HG02870 (cell line): ENCODE measurements around the gene C1GALT1.
"Not testable (repeated sequence)": the region's sequence is repeated elsewhere in the genome, so short reads cannot be mapped to it uniquely, and the experiment has no call there.

Source experiments
- ATAC-seq: cut with Tn5 transposase; IDR thresholded peaks from one replicate; pipeline ENCODE4 v1.9.1; 2021; ENCODE audit warnings: mild to moderate bottlenecking, moderate library complexity; ENCODE audit not compliant: unreplicated experiment

The C1GALT1 gene

GRCh38 chr7:7182156-7183060 is at the start of gene C1GALT1:
C1GALT1 (plus strand) TSS chr7:7182544; CDS start chr7:7234320, 51,776 bp downstream.
- peak; percentile 81 for ATAC-seq

- no peak for ATAC-seq
These were observed 48.3 kb upstream of the C1GALT1 start for GRCh38 chr7:7134046-7134445.

- no peak for ATAC-seq
These were observed 47.3 kb upstream of the C1GALT1 start for GRCh38 chr7:7135074-7135473.

- ATAC-seq: not testable (repeated sequence)
These were observed 46.4 kb upstream of the C1GALT1 start for GRCh38 chr7:7135924-7136323.

GRCh38 chr7:7136466-7137381 is 45.6 kb upstream of the C1GALT1 start:
- no peak for ATAC-seq

GRCh38 chr7:7138897-7139296 is 43.4 kb upstream of the C1GALT1 start:
- no peak for ATAC-seq

- not testable (repeated sequence) for ATAC-seq
These were observed 38.9 kb upstream of the C1GALT1 start for GRCh38 chr7:7143404-7143803.

GRCh38 chr7:7145151-7145550 is 37.2 kb upstream of the C1GALT1 start:
- ATAC-seq: not testable (repeated sequence)

GRCh38 chr7:7146837-7147236 is 35.5 kb upstream of the C1GALT1 start:
- no peak for ATAC-seq

GRCh38 chr7:7148798-7149481 is 33.4 kb upstream of the C1GALT1 start:
- no peak for ATAC-seq

- no peak for ATAC-seq
These were observed 31.1 kb upstream of the C1GALT1 start for GRCh38 chr7:7151285-7151684.

GRCh38 chr7:7151865-7152264 is 30.5 kb upstream of the C1GALT1 start:
- no peak for ATAC-seq

- ATAC-seq: no peak
These were observed 30.0 kb upstream of the C1GALT1 start for GRCh38 chr7:7152315-7152714.

- ATAC-seq: not testable (repeated sequence)
These were observed 28.0 kb upstream of the C1GALT1 start for GRCh38 chr7:7154355-7154754.

- no peak for ATAC-seq
These were observed 25.7 kb upstream of the C1GALT1 start for GRCh38 chr7:7156663-7157062.

GRCh38 chr7:7157177-7157886 is 25.0 kb upstream of the C1GALT1 start:
- peak; percentile 88 for ATAC-seq

- no peak for ATAC-seq
These were observed 24.5 kb upstream of the C1GALT1 start for GRCh38 chr7:7157887-7158271.

GRCh38 chr7:7159063-7159658 is 23.2 kb upstream of the C1GALT1 start:
- ATAC-seq: no peak

GRCh38 chr7:7164591-7164990 is 17.8 kb upstream of the C1GALT1 start:
- ATAC-seq: no peak

GRCh38 chr7:7165372-7165771 is 17.0 kb upstream of the C1GALT1 start:
- no peak for ATAC-seq
